ENCODE data around the gene DENND1A.

DENND1A gene

GRCh38 chr9:123609844-123610243 is 320.1 kb downstream of the DENND1A start:
- Mint-ChIP-seq H3K4me3 (no peak overlapping the region), H3K4me1 (ENCODE audit: low read depth) (no peaks in the 10 kb centered on the region), H3K27ac (no peak overlapping the region), H3K27me3 (ENCODE audit: low read depth) (no peaks in the 10 kb centered on the region), H3K9me3 (no peaks in the 10 kb centered on the region), H3K36me3 (ENCODE audit: low read depth) (no peaks in the 10 kb centered on the region)
- DNase-seq (ENCODE audit: low spot score), result no peak

DNA sequence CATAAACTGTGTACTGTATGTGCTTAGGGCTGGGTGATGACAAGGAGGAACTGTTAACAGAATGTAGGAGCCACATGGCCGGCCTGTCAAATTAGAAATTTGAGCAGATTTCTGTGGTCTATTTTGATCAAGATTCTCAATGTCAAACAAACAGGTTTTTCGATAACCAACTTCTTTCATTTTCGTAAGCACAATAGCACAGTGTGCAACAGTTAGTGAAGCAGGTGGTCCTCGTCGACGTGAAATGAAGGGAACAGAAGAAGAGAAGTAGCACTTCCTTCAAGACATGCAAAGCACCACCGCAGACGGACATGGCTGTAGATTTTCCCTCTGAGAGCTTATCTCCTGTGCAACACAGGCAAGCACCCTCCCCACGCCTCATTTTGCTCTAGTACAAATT is 321.8 kb downstream of the DENND1A start:
- Mint-ChIP-seq H3K27ac (no peak overlapping the region), H3K4me1 (ENCODE audit: low read depth) (no peaks in the 10 kb centered on the region), H3K36me3 (ENCODE audit: low read depth) (no peaks in the 10 kb centered on the region), H3K4me3 (no peak overlapping the region), H3K27me3 (ENCODE audit: low read depth) (no peaks in the 10 kb centered on the region), H3K9me3 (no peaks in the 10 kb centered on the region)
- no peak for DNase-seq (ENCODE audit: low spot score)

DNA sequence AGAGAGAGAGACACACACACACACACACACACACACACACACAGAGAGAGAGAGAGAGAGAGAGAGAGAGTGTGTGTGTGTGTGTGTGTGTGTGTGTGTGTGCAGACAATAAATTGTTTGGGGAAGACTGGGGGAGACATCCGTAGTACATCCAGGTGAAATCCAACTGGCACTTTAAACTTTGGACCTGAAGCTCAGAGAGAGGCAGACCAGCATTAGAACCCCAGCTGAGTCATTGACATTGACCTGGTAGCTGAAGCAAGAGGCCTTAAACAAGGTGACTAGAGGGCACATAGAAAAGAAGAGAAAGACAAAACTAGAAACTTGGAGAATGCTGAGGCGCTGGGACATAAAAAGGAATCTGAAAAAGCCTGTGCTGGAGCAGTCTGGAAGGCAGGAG is 322.4 kb downstream of the DENND1A start:
- no peak for DNase-seq (ENCODE audit: low spot score)
- no peaks in the 10 kb centered on the region for H3K4me1 Mint-ChIP-seq (ENCODE audit: low read depth)
- no peaks in the 10 kb centered on the region for H3K9me3 Mint-ChIP-seq
- no peaks in the 10 kb centered on the region for H3K36me3 Mint-ChIP-seq (ENCODE audit: low read depth)
- H3K27ac Mint-ChIP-seq, result no peak overlapping the region
- no peak overlapping the region for H3K4me3 Mint-ChIP-seq
- no peaks in the 10 kb centered on the region for H3K27me3 Mint-ChIP-seq (ENCODE audit: low read depth)

- Mint-ChIP-seq H3K4me3 (no peak overlapping the region), H3K36me3 (ENCODE audit: low read depth) (no peaks in the 10 kb centered on the region), H3K4me1 (ENCODE audit: low read depth) (no peaks in the 10 kb centered on the region), H3K27me3 (ENCODE audit: low read depth) (no peaks in the 10 kb centered on the region), H3K9me3 (no peaks in the 10 kb centered on the region), H3K27ac (no peak overlapping the region)
- DNase-seq (ENCODE audit: low spot score), result no peak
Measured at GRCh38 chr9:123606141-123606540, 323.8 kb downstream of the DENND1A start.

DNA sequence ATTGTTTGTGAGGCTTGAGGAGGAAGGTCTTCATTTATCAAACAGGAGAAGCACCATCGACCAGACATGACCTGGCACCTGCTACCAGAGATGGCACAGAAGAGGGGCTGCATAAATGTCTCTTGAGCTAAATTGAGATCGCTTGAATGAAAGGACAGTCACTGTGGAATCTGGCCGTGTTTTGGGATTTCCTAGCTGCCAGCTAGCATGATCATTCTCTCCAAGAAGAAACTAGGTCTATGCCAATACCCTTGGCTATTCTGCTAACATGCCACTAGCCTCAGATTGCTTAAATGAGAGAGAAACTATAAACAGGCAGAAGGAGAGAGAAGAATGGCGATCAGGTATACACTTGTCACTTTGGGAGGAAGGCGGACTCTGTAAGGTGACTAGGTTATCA is 324.6 kb downstream of the DENND1A start:
- Mint-ChIP-seq H3K4me3 (no peak overlapping the region), H3K4me1 (ENCODE audit: low read depth) (no peaks in the 10 kb centered on the region), H3K36me3 (ENCODE audit: low read depth) (no peaks in the 10 kb centered on the region), H3K9me3 (no peaks in the 10 kb centered on the region), H3K27ac (no peak overlapping the region), H3K27me3 (ENCODE audit: low read depth) (no peaks in the 10 kb centered on the region)
- no peak for DNase-seq (ENCODE audit: low spot score)

DNA sequence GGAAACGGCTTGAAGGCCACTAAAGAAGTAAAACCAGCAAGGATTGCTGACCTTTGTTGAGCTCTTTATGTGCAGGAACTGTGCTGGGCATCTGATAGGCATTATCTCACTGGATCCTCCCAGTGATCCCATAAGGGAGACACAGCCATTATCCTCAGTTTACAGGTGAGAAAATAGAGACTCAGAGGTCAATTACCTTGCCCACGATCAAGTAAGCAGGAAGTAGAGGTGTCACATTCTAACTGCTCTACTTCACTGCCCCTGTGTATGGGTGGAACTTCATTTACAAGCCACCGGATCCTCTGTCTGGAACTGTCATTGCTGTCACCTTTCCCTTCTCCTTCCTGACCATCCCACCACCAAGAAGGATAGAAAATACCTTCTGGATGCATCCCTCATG is 325.1 kb downstream of the DENND1A start:
- Mint-ChIP-seq H3K36me3 (ENCODE audit: low read depth) (no peaks in the 10 kb centered on the region), H3K27ac (no peak overlapping the region), H3K4me1 (ENCODE audit: low read depth) (no peaks in the 10 kb centered on the region), H3K4me3 (no peak overlapping the region), H3K27me3 (ENCODE audit: low read depth) (no peaks in the 10 kb centered on the region), H3K9me3 (no peaks in the 10 kb centered on the region)
- DNase-seq (ENCODE audit: low spot score), result no peak

DNA sequence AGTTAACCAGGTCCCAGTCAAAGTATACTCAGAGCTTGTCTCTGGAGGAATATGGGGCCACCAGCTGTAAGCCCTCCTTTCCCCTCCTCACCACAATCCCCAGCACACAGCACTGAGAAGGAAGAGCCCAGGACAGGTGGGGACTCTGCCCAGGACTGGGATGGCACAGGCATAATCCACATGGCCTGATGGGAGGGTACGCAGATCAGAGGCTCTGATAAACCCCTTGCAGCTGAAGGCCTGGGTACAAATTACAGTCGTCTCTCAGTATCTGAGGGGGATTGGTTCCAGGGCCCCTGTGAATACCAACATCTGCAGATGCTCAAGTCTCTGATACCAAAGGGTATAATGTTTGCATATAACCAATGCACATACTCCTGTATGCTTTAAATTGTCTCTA is 328.1 kb downstream of the DENND1A start:
- no peaks in the 10 kb centered on the region for H3K4me1 Mint-ChIP-seq (ENCODE audit: low read depth)
- no peak overlapping the region for H3K27ac Mint-ChIP-seq
- H3K4me3 Mint-ChIP-seq, result no peak overlapping the region
- no peak for DNase-seq (ENCODE audit: low spot score)
- H3K27me3 Mint-ChIP-seq (ENCODE audit: low read depth), result no peaks in the 10 kb centered on the region
- no peaks in the 10 kb centered on the region for H3K9me3 Mint-ChIP-seq
- H3K36me3 Mint-ChIP-seq (ENCODE audit: low read depth), result no peaks in the 10 kb centered on the region

- H3K27me3 Mint-ChIP-seq (ENCODE audit: low read depth), result no peaks in the 10 kb centered on the region
- no peaks in the 10 kb centered on the region for H3K4me1 Mint-ChIP-seq (ENCODE audit: low read depth)
- H3K4me3 Mint-ChIP-seq, result no peak overlapping the region
- no peaks in the 10 kb centered on the region for H3K9me3 Mint-ChIP-seq
- no peaks in the 10 kb centered on the region for H3K36me3 Mint-ChIP-seq (ENCODE audit: low read depth)
- no peak for DNase-seq (ENCODE audit: low spot score)
- H3K27ac Mint-ChIP-seq, result no peak overlapping the region
Measured at GRCh38 chr9:123599781-123600180, 330.1 kb downstream of the DENND1A start.

DNA sequence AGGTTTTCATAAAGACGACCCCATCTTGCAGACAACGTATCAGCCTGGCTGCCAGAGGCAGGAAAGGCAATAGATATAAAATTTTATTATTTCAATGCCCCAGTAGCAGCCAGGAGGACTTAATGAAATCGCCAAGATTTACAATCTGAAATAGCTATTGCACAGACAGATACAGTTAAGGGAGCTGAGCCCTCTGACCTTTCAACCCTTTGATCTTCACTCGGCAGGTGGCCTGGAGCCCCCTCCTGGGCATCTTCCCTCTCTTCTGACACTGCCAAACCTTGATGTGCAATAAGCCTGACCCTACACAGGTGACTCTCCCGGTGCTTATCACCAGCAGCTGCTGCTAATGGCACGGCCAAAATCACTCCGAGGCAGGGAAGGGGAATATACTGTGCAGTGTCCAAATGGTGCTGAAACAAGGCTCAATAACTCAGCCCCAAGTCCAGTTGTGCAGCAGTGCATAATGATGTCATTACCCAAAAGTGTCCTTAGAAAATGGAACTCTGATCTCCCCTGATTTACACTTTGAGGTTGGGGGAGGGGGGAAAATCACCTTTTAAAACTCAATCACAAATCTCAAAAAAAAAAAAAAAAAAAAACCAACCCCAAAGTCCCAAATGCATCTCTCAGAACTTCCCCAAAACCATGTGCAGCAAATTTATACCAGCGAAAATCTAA is 331.9 kb downstream of the DENND1A start:
- Mint-ChIP-seq H3K4me3 (no peak overlapping the region), H3K27ac (no peak overlapping the region), H3K9me3 (no peaks in the 10 kb centered on the region), H3K36me3 (ENCODE audit: low read depth) (no peaks in the 10 kb centered on the region), H3K4me1 (ENCODE audit: low read depth) (no peaks in the 10 kb centered on the region), H3K27me3 (ENCODE audit: low read depth) (no peaks in the 10 kb centered on the region)
- DNase-seq (ENCODE audit: low spot score), result no peak

DNA sequence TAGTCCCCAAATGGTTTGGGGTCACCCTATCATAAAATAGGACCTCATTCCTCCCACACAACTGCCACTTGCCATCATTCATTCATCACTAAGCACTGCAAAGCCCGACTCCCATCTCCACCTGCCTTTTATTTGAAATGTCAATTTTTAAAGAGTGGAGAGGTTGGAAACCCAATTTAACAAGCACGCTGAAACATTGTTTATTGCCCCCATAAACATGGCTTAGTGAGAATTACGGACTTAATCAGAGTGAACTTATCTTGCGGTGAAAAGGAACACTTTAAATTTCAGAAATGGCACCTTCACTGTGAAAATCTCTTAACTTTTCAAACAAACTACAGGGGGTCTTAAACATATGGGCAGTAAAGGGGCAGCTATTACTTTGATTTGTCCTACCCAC is 332.9 kb downstream of the DENND1A start:
- Mint-ChIP-seq H3K27me3 (ENCODE audit: low read depth) (no peaks in the 10 kb centered on the region), H3K36me3 (ENCODE audit: low read depth) (no peaks in the 10 kb centered on the region), H3K9me3 (no peaks in the 10 kb centered on the region), H3K4me1 (ENCODE audit: low read depth) (no peaks in the 10 kb centered on the region), H3K4me3 (no peak overlapping the region), H3K27ac (no peak overlapping the region)
- DNase-seq (ENCODE audit: low spot score), result no peak

DNA sequence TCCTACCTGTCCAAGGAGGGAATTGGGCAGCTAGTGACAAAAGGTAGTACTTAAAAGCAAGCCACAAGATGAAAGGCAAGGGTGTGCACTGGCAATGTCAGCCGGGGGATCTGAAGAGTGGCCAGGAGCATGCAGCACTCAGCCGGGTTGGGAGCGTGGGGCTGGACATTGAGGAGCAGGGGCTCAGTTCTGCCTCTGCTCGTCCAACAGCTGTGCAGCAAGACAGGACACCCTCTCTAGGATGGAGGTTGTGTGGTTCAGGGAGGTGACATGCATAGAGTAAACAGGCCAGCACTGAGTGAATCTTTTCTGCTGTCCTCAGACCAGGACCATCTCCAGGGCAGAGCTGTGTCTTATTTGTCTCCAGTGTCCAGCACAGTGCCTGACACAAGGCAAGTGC is 338.6 kb downstream of the DENND1A start:
- Mint-ChIP-seq H3K27ac (no peak overlapping the region), H3K4me3 (no peak overlapping the region), H3K9me3 (peaks cover 13% of the 10 kb centered on the region), H3K27me3 (ENCODE audit: low read depth) (no peaks in the 10 kb centered on the region), H3K36me3 (ENCODE audit: low read depth) (peaks cover 1% of the 10 kb centered on the region), H3K4me1 (ENCODE audit: low read depth) (no peaks in the 10 kb centered on the region)
- DNase-seq (ENCODE audit: low spot score), result no peak

GRCh38 chr9:123590499-123590898 is 339.4 kb downstream of the DENND1A start:
- Mint-ChIP-seq H3K27me3 (ENCODE audit: low read depth) (no peaks in the 10 kb centered on the region), H3K4me3 (no peak overlapping the region), H3K27ac (no peak overlapping the region), H3K36me3 (ENCODE audit: low read depth) (peaks cover 1% of the 10 kb centered on the region), H3K9me3 (peaks cover 13% of the 10 kb centered on the region), H3K4me1 (ENCODE audit: low read depth) (no peaks in the 10 kb centered on the region)
- DNase-seq (ENCODE audit: low spot score), result no peak

- H3K9me3 Mint-ChIP-seq, result peaks cover 13% of the 10 kb centered on the region
- no peaks in the 10 kb centered on the region for H3K27me3 Mint-ChIP-seq (ENCODE audit: low read depth)
- H3K4me1 Mint-ChIP-seq (ENCODE audit: low read depth), result no peaks in the 10 kb centered on the region
- no peak overlapping the region for H3K27ac Mint-ChIP-seq
- peaks cover 1% of the 10 kb centered on the region for H3K36me3 Mint-ChIP-seq (ENCODE audit: low read depth)
- H3K4me3 Mint-ChIP-seq, result no peak overlapping the region
- DNase-seq (ENCODE audit: low spot score), result no peak
Measured at GRCh38 chr9:123589361-123590239, 340.3 kb downstream of the DENND1A start.

- DNase-seq (ENCODE audit: low spot score), result no peak
- Mint-ChIP-seq H3K4me1 (ENCODE audit: low read depth) (no peaks in the 10 kb centered on the region), H3K36me3 (ENCODE audit: low read depth) (peaks cover 1% of the 10 kb centered on the region), H3K4me3 (no peak overlapping the region), H3K27ac (no peak overlapping the region), H3K9me3 (peaks cover 13% of the 10 kb centered on the region), H3K27me3 (ENCODE audit: low read depth) (no peaks in the 10 kb centered on the region)
Measured at GRCh38 chr9:123586275-123586674, 343.7 kb downstream of the DENND1A start.
